GM13977 (cell line): ENCODE data around the gene KAZN.

Source experiments
- DNase-seq: peaks from one replicate; pipeline ENCODE4 v3.0.0; 2012; ENCODE audit warnings: low spot score
- CTCF ChIP-seq: IDR thresholded peaks from 2 replicates; pipeline ENCODE4 v1.5.1; 2012; ENCODE audit warnings: mild to moderate bottlenecking, control low read depth; ENCODE audit not compliant: insufficient read depth; ENCODE audit errors: extremely low read depth, missing control alignments
- in situ Hi-C: fragments of 300-500 bp; cut with MboI; formaldehyde crosslinking; loops from one replicate; pipeline ENCODE4 v1.12.0; 2022; ENCODE audit warnings: low sequenced_read_pairs, low pct_unique_long_range_greater_than_20kb, mixed read lengths, inconsistent platforms; ENCODE audit not compliant: unreplicated experiment

KAZN gene

GRCh38 chr1:14705824-14706223 is 107.3 kb downstream of the KAZN start:
- in situ Hi-C loops: no loop called here
- no peak for TF ChIP-seq CTCF
- no peak for DNase-seq

DNA sequence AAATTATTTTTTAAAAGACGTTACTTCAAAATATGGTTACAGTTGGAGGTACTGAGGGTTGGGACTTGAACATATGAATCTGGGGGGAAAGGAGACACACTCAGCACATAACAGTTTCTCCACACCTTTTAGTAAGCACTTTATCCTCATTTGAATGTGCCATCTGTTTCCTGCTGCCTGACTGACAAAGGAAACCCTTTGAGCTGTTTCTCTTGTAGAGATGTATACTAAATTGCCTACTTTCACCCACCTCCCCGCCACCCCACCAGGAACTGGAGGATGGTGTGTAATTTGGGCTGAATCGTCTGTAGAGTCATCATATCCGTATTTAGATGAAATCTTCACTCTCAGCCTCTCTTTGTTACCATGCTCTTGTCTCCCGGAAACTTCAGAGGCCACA is 108.1 kb downstream of the KAZN start:
- in situ Hi-C loops: no loop called here
- TF ChIP-seq CTCF: no peak
- no peak for DNase-seq

- in situ Hi-C loops: no loop called here
Observed at GRCh38 chr1:14707531-14708445, 109.3 kb downstream of the KAZN start.

GRCh38 chr1:14710331-14710730 is 111.8 kb downstream of the KAZN start:
- no peak for DNase-seq
- in situ Hi-C loops: no loop called here
- no peak for TF ChIP-seq CTCF

More at GRCh38 chr1:14707531-14708445, 109.3 kb downstream of the KAZN start:
- TF ChIP-seq CTCF: no peak
- DNase-seq: no peak

DNA sequence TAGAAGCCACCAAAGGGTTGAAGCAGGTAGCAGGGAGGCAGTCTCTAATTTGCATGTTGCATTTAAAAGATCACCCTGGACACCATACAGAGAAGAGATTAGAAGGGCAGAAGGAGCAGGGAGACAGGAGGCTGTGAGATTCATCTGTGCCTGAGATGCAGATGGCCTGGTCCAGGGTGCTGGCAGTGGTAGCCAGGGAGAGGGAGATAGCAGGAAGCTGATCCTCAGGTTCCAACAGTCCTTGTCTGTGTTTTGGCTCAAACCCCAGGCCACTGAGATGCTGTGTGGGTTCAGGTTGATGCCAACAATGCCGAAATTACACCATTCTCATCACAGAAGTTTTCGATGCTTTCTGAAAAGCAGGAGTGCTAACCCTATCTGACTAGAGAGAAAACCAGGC is 113.7 kb downstream of the KAZN start:
- in situ Hi-C loops: no loop called here
- no peak for TF ChIP-seq CTCF
- no peak for DNase-seq

DNA sequence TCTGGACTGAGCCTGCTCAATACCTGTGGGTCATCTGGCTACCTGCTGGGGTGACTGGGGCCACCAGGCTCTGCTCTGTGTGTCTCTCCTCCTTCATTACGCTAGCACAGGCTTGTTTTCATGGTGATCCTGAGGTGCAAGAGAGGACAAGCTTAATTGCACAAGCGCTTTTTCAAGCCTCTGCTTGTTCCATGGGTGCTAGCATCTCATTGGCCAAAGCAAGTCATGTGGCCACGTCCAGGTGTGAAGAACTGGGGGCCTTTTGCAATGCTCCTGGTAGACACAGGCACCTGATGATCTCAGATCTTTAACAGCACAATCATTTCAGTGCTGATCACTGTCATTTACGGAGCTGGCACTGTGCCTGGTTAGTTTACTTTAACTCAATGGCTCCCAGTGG is 114.6 kb downstream of the KAZN start:
- DNase-seq: no peak
- in situ Hi-C loops: no loop called here
- no peak for TF ChIP-seq CTCF
